NCI-H82 treated with DMSO at 0.1 percent for 48 hours (cell line): ENCODE results near the gene MISFA.
A peak's percentile ranks its signal among the peaks of the same experiment; 100 is the strongest.
"Not testable (repeated sequence)": the region's sequence is repeated elsewhere in the genome, so short reads cannot be mapped to it uniquely, and the experiment has no call there.

Source experiments
- DNase-seq: peaks from one replicate; lab custom pipeline; 2025; ENCODE audit not compliant: unreplicated experiment; lab: John Stamatoyannopoulos, UW

MISFA gene

DNA sequence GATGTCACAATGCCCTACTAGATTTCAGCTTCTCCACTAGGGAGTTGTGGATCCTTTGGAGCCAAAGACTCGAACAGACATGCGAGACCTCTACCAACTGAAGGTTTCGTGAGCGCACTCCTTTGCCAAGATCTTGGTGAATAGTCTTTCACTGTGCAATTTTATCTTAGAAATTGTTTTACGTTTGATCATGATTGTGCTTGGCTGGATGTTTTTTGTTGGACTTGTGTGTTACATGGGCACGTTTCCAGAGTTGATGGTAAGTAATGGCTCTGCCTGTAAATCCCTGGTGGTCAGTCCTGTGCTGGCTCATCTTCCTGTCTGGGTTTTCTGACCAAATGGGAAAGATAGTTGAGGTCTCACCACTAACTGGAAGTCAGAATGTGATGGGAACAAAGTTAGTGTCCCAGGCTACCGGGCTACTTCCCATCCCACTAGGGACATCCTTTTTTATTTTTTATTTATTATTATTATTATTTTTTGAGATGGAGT is at the start of gene MISFA:
Gene MISFA, plus strand, starts transcription at position 51 of the 492 bp plus-strand sequence. Its CDS starts 140 bp downstream, at position 191.
- no peak for DNase-seq

DNA sequence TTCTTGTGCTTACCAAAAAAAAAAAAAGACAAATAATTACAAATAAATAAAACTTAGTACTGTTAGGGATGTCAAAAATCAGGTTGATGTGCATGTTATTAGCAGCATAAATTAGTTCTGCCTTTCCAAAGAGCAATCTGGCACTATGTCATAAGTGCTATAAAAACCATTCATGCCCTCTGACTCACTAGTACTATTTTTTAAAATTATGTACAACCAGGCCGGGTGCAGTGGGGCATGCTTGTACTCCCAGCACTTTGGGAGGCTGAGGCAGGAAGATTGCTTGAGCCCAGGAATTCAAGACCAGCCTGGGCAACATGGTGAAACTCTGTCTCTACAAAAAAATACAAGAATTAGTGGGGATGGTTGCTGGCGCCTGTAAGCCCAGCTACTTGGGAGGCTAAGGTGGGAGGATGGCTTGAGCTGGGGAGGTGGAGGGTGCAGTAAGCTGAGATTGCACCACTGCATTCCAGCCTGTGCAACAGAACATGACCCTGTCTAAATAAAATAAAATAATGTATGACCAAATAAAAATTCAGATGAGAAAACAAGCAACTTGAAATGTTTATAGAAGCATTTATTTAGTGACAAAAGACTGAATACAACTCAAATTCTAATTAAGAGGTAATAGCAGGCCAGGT is 36.4 kb upstream of the MISFA start:
- DNase-seq = no peak

DNA sequence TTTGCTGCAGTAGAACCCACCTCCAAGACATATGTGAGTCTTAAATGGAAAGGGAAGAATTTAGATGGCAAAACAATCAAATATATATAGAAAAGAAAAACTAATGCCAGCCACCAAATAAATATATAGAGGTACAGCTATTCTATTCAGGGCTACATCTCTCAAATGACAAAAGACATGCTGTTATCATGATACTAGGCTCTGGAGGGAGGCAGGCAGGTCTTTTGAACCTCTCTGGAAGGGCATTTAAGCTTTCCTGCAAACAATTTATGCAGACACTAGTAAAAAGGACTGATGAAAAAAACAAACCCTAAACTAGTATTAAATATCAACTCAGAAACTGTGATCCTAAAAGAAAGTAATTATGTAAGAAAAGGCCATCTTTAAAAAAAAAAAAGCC is 35.4 kb upstream of the MISFA start:
- DNase-seq = no peak

DNA sequence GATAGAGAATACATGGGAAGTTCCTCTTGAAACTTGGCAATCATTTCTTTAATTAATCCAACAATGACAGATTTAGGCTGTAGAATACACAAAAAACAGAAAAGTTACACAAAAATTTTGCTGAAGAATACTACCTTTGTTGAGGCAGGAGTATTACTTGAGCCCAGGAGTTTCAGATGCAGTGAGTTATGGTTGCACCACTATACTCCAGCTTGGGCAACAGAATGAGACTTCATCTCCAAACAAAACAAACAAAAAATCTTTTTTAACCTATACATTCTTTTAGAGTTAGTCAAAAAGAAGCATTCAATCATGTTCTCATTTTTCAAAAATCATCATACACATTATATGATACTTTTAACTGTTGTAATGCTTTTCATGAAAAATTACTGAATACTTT is 33.2 kb upstream of the MISFA start:
- DNase-seq = no peak

GRCh38 chr11:18567081-18567480 is 32.5 kb upstream of the MISFA start:
- DNase-seq = no peak

GRCh38 chr11:18575361-18575760 is 24.2 kb upstream of the MISFA start:
- DNase-seq = no peak

GRCh38 chr11:18578975-18579598 is 20.5 kb upstream of the MISFA start:
- DNase-seq = no peak

- no peak for DNase-seq
These were observed 19.3 kb upstream of the MISFA start for GRCh38 chr11:18580113-18580766.

DNA sequence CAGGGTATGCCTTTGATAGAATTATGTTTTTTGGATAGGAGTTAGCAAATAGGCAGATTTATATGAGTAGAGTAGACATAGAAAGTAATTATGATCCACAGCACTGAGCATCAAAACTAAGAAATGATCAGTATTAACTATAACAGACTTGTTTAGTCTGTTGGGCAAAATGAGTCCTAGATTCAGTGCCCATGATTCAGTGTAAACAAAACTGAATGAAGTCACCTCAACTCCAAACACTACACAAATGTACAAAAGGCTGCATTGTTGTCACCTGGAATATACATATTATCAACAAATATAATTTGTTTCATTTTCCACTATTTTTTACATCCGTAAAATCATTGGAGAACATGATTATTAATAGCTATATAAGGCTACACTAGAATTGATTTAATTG is 17.8 kb upstream of the MISFA start:
- DNase-seq = no peak

- DNase-seq = peak; percentile 24
These were observed 11.0 kb upstream of the MISFA start, which contains the start of gene UEVLD for GRCh38 chr11:18588297-18589252. TSS of gene UEVLD (minus strand) at chr11:18588734. CDS start at chr11:18588654, 80 bp downstream.

GRCh38 chr11:18590571-18590970 is 9.0 kb upstream of the MISFA start:
- no peak for DNase-seq

DNA sequence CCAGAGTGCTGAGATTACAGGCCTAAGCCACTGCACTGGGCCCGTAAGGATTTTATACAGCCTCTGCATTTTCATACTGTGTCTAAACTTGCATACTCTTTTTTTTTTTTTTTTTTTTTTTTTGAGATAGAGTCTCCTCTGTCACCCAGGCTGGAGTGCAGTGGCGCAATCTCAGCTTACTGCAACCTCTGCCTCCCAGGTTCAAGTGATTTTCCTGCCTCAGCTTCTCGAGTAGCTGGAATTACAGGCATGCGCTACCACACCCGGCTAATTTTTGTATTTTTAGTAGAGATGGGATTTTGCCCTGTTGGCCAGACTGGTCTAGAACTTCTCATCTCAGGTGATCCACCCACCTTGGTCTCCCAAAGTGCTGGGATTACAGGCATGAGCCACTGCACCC is 5.5 kb upstream of the MISFA start:
- not testable (repeated sequence) for DNase-seq

GRCh38 chr11:18594999-18595749 is 4.4 kb upstream of the MISFA start:
- DNase-seq = no peak

GRCh38 chr11:18600915-18601569 is 1.5 kb downstream of the MISFA start:
- DNase-seq = no peak

GRCh38 chr11:18608376-18608775 is 8.8 kb downstream of the MISFA start:
- DNase-seq = no peak

GRCh38 chr11:18611196-18611595 is 11.6 kb downstream of the MISFA start:
- no peak for DNase-seq

GRCh38 chr11:18612394-18612793 is 12.8 kb downstream of the MISFA start:
- DNase-seq = no peak

DNA sequence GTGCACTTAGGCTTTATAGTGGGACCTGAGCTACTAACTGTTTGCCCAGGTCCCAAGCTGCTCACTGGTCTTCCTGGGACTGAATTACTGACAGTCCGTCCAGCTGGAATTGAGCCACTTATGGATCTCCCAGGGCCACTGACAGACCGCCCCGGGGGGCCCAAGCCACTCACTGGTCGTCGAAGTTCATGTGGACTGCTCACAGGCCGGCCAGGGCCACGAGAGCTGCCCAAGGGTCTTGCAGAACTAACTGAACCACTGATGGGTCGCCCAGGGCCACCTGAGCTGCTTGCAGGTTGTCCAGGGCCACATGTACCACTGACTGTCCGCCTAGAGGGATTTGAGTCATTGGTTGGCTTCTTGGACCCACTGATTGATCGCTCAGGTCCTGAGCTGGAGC is 15.1 kb downstream of the MISFA start:
- DNase-seq = no peak

DNA sequence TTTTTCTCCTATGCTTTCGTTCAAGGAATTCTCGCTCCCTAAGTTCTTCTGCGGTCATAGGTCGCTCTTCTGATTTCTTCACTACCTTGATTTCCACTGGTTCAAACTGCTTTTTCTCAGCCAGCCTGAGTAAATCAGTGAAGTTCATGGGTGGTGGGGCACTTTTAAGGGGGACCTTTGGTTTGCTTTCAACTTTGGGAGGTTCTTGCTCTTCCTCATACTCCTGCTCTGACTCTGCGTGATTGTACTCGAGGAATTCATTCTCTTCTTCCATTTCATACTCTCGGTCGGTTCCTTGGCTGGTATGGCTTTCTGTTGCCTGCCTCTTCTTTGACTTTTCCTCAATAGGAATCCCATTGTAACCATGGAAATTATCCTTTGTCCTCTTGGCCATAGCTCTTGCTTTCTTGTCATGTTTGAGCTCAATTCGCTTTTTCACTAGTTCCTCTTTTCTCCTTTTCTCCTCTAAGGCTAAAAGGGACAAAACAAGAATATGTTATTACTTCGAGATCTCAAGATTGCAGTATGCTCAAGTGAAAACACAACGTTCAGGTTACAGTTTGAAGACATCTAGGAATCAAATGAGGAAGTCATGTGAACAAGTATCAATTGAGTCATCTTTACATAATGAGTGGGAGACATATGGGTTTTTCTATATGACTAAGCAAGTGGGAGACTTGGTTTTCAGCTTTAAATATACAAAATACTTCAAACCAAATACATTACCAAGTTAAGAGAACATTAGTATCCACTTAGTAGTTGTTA is 16.2 kb downstream of the MISFA start:
- no peak for DNase-seq
